ENCODE data around the gene PPBP.
"Not testable (repeated sequence)": the region's sequence is repeated elsewhere in the genome, so short reads cannot be mapped to it uniquely, and the experiment has no call there.

DNA sequence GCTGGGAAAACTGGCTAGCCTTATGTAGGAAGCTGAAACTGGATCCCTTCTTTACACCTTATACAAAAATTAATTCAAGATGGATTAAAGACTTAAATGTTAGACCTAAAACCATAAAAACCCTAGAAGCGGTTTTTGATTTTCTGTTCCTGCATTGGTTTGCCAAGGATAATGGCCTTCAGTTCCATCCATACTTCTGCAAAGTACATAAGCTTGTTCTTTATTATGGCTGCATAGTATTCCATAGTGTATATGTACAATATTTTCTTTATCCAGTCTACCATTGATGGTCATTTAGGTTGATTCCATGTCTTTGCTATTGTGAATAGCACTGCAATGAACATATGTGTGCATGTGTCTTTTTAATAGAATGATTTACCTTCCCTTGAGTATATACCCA, 28.9 kb downstream of the PPBP start:
- TF ChIP-seq, protein P1, sequence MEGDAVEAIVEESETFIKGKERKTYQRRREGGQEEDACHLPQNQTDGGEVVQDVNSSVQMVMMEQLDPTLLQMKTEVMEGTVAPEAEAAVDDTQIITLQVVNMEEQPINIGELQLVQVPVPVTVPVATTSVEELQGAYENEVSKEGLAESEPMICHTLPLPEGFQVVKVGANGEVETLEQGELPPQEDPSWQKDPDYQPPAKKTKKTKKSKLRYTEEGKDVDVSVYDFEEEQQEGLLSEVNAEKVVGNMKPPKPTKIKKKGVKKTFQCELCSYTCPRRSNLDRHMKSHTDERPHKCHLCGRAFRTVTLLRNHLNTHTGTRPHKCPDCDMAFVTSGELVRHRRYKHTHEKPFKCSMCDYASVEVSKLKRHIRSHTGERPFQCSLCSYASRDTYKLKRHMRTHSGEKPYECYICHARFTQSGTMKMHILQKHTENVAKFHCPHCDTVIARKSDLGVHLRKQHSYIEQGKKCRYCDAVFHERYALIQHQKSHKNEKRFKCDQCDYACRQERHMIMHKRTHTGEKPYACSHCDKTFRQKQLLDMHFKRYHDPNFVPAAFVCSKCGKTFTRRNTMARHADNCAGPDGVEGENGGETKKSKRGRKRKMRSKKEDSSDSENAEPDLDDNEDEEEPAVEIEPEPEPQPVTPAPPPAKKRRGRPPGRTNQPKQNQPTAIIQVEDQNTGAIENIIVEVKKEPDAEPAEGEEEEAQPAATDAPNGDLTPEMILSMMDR (IDR thresholded peaks at IDR 0.05; ENCODE audit: low read depth, low read length), result not testable (repeated sequence)
- TF ChIP-seq POLR2A (IDR thresholded peaks at IDR 0.05; ENCODE audit: extremely low read depth, insufficient read length); MAX (IDR thresholded peaks at IDR 0.05; ENCODE audit: low read depth, low read length); MYC (IDR thresholded peaks at IDR 0.05; ENCODE audit: low read depth, low read length): not testable (repeated sequence)

Data from NB4 (cell line).